RWPE1 (cell line): ENCODE data around the gene RIPK3.

ENCODE experiments used
- CTCF ChIA-PET: fragments of 350-600 bp; sonication (Branson Sonifier 250); formaldehyde crosslinking; extraction: SDS; loops from one replicate; lab custom pipeline; 2021; lab: Yijun Ruan, JAX
- POLR2A ChIA-PET: fragments of 400-600 bp; formaldehyde crosslinking; extraction: SDS; loops from one replicate; lab custom pipeline; 2020; ENCODE audit warnings: antibody characterized with exemption; ENCODE audit not compliant: low non-redundant PET; lab: Yijun Ruan, JAX
- DNase-seq: peaks from one replicate; pipeline ENCODE4 v3.0.0; 2012; ENCODE audit warnings: low spot score
- H3K27ac ChIP-seq: fragments of 450-650 bp; 2 replicates; pipeline ENCODE4 v1.5.1; 2017
- CTCF ChIP-seq: fragments of 450-650 bp; conservative IDR thresholded peaks from 2 replicates; pipeline ENCODE4 v1.5.1; 2017; ENCODE audit warnings: low read depth, mild to moderate bottlenecking

Gene RIPK3

DNA sequence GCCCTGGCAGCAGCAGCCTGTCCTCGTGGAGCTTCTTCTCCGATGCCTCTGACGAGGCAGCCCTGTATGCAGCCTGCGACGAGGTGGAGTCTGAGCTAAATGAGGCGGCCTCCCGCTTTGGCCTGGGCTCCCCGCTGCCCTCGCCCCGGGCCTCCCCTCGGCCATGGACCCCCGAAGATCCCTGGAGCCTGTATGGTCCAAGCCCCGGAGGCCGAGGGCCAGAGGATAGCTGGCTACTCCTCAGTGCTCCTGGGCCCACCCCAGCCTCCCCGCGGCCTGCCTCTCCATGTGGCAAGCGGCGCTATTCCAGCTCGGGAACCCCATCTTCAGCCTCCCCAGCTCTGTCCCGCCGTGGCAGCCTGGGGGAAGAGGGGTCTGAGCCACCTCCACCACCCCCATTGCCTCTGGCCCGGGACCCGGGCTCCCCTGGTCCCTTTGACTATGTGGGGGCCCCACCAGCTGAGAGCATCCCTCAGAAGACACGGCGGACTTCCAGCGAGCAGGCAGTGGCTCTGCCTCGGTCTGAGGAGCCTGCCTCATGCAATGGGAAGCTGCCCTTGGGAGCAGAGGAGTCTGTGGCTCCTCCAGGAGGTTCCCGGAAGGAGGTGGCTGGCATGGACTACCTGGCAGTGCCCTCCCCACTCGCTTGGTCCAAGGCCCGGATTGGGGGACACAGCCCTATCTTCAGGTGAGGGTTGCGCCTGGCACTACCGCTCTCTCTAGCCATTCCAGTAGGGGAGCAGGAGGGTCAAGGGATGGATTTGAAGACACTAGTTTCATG, 30.3 kb upstream of the RIPK3 start:
- no peak overlapping the region for H3K27ac ChIP-seq
- no peak for TF ChIP-seq CTCF
- CTCF ChIA-PET = interaction anchor here (0.8 kb wide), 1 partner anchor 36 kb away, joined by 3 read pairs; no protein-coding TSS in a partner anchor
- DNase-seq = no peak
- POLR2A ChIA-PET = no interaction called here

DNA sequence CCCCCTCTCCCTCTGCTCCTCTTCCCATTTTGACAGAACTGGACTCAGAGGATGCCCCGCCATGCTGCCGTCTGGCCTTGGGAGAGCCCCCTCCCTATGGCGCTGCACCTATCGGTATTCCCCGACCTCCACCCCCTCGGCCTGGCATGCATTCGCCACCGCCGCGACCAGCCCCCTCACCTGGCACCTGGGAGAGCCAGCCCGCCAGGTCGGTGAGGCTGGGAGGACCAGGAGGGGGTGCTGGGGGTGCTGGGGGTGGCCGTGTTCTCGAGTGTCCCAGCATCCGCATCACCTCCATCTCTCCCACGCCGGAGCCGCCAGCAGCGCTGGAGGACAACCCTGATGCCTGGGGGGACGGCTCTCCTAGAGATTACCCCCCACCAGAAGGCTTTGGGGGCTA, 29.7 kb upstream of the RIPK3 start:
- CTCF ChIA-PET = interaction anchor here (0.8 kb wide), 1 partner anchor 36 kb away, joined by 3 read pairs; no protein-coding TSS in a partner anchor
- H3K27ac ChIP-seq = no peak overlapping the region
- TF ChIP-seq CTCF = no peak
- POLR2A ChIA-PET = no interaction called here
- DNase-seq = no peak

DNA sequence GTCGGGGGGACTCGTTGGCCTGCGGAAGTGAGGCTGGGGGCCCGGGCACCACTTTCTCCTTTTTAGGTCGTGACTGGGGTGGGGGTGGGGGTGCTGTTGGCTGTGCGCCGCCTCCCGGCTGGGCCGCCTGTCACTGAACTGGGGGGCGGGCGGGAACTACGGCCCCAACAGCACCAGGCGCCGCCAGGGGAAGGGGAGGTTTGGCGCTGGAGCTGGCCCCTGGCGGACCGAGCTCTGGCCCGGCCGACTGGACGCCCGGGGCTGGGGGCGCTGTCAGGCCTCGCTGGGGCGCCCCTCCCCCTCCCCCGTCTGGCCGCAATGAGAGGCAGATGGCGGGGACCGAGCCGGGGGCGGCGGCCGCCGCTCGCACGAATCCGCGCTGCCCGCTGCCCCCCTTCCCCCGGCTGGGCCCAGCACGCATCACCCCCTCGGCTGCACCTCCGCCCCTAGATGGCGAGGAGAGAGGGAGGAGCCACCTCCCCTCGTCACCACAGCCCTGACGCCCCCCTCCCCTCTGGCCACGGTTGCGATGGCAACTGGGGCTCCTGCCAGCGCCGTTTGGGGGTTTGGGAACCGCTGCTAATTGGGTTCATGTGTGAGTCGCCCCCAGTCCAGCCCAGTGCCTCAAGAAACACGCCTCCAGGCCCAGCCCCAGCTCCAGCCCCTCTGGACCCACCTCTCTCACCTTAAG, 28.9 kb upstream of the RIPK3 start:
- POLR2A ChIA-PET = no interaction called here
- no peak overlapping the region for H3K27ac ChIP-seq
- TF ChIP-seq CTCF = no peak
- CTCF ChIA-PET = no interaction called here
- no peak for DNase-seq

- ChIA-PET CTCF (no interaction called here), POLR2A (no interaction called here)
- no peak for TF ChIP-seq CTCF
- DNase-seq = no peak
- no peak overlapping the region for H3K27ac ChIP-seq
Observed at GRCh38 chr14:24368212-24368561, 28.4 kb upstream of the RIPK3 start.

DNA sequence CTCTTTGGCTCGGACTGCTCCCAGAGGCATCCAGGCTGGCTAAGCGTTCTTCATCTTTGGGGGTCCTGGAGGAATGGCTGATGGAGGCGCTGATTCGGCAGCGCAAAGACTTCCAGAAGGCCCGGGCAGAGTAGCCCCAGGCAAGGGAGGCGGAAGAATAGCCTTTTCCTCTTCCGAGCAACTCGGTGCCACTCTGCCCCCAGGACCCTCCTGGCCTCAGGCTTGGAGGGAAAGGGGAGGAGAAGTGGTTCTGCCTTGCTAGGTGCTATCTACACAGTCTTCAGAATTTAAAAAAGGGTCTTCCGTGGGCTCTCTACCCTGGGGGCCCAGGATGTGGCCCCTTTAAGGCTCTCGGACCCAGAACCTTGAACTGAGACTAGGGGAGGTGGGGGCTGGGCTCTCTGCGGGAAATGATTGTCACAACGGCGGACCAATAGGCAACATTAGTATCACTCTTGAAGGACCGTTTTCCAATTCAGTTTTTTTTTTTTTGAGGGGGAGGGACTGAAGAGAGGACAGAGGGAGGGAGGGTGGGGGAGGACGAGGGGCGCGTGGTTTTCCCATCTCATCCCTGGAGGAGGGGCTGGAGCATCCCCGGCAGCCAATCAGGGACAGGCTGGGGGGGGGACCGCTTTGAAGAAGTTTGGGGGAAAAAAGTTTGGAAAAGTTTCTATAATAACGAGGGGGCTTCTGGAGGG, 27.9 kb upstream of the RIPK3 start, which contains the start of gene NFATC4:
Gene NFATC4 (plus strand): TSS at position 671 of the 698 bp plus-strand sequence. CDS start 157 bp downstream, outside the sequence.
- DNase-seq = no peak
- no peak for TF ChIP-seq CTCF
- CTCF ChIA-PET = no interaction called here
- POLR2A ChIA-PET = no interaction called here
- H3K27ac ChIP-seq = no peak within 1 kb of the TSS; the same call in 1 of the 2 replicates

GRCh38 chr14:24366721-24367513, 27.1 kb upstream of the RIPK3 start:
- no peak for DNase-seq
- POLR2A ChIA-PET = no interaction called here
- CTCF ChIA-PET = interaction anchor here (0.7 to 2.0 kb wide), 3 partner anchors 33 to 65 kb away, joined by 5 to 11 read pairs (median 9); no protein-coding TSS in a partner anchor
- peak overlapping the region; percentile 47; the same call in 1 of the 2 replicates for H3K27ac ChIP-seq
- TF ChIP-seq CTCF = no peak
